Measurements from ENCODE around the gene BAZ2B.

- TF ChIP-seq CTCF (IDR thresholded peaks at IDR 0.05) (no peak), MAX (CRISPR knock-in tag; IDR thresholded peaks at IDR 0.05) (no peak), MLX (CRISPR knock-in tag; IDR thresholded peaks at IDR 0.05) (no peak)
These were observed 2.6 kb downstream of the BAZ2B start for GRCh38 chr2:159613651-159614285.

All from WTC11 (cell line).